WTC11 (cell line): Measurements from ENCODE around the gene LLGL1. TPM values are rescaled to one million over a fixed set of nuclear protein-coding genes. Genes with fewer than 3 reads are reported as not detected.
A peak's percentile ranks its signal among the peaks of the same experiment; 100 is the strongest.

ENCODE experiments used
- ATAC-seq: fragments of 200-7000 bp; cut with Tn5 transposase; 2 replicates; pipeline ENCODE4 v1.10.0; 2021; ENCODE audit warnings: mild to moderate bottlenecking, moderate library complexity
- CTCF ChIA-PET: fragments of 300-600 bp; sonication (Branson Sonifier 250); formaldehyde crosslinking; loops from one replicate; lab custom pipeline; 2021; ENCODE audit warnings: antibody characterized with exemption; lab: Charles Lee
- POLR2A ChIA-PET: fragments of 350-600 bp; sonication (Branson Sonifier 250); formaldehyde crosslinking; loops from one replicate; lab custom pipeline; 2021; ENCODE audit warnings: antibody characterized with exemption; lab: Charles Lee
- DNase-seq: peaks from one replicate; pipeline ENCODE4 v3.0.0; 2021; ENCODE audit warnings: low spot score
- H3K27ac Mint-ChIP-seq: 2 replicates; pipeline ENCODE4 v1.8.0; 2021; ENCODE audit warnings: mixed read lengths
- H3K27me3 Mint-ChIP-seq: 2 replicates; pipeline ENCODE4 v1.8.0; 2021; ENCODE audit warnings: low read depth, mild to moderate bottlenecking, moderate library complexity, mixed read lengths
- H3K36me3 Mint-ChIP-seq: 2 replicates; pipeline ENCODE4 v1.8.0; 2021; ENCODE audit warnings: mixed read lengths
- H3K4me1 Mint-ChIP-seq: 2 replicates; pipeline ENCODE4 v1.8.0; 2022; ENCODE audit warnings: mixed read lengths
- H3K4me3 Mint-ChIP-seq: 2 replicates; pipeline ENCODE4 v1.8.0; 2021; ENCODE audit warnings: mild to moderate bottlenecking, moderate library complexity, mixed read lengths
- H3K9me3 Mint-ChIP-seq: 2 replicates; pipeline ENCODE4 v1.8.0; 2021; ENCODE audit warnings: mixed read lengths
- CREM ChIP-seq: sonication (generic); formaldehyde crosslinking; IDR thresholded peaks from 2 replicates; pipeline ENCODE4 v1.8.1; 2022; ENCODE audit warnings: mild to moderate bottlenecking, missing genetic modification reagents, moderate library complexity
- E2F5 ChIP-seq: sonication (generic); formaldehyde crosslinking; IDR thresholded peaks from 2 replicates; pipeline ENCODE4 v1.8.1; 2022; ENCODE audit warnings: mild to moderate bottlenecking, moderate library complexity, missing genetic modification reagents
- EMX1 ChIP-seq: fragments of 250-450 bp; sonication (Bioruptor Pico); IDR thresholded peaks from 2 replicates; pipeline ENCODE4 v1.8.0; 2021; ENCODE audit warnings: mild to moderate bottlenecking
- JUN ChIP-seq: sonication (generic); formaldehyde crosslinking; IDR thresholded peaks from 2 replicates; pipeline ENCODE4 v1.8.0; 2023; ENCODE audit warnings: mild to moderate bottlenecking, missing genetic modification reagents
- MXD4 ChIP-seq: fragments of 250-450 bp; sonication (Bioruptor Pico); IDR thresholded peaks from 2 replicates; pipeline ENCODE4 v1.8.0; 2021; ENCODE audit warnings: mild to moderate bottlenecking, moderate library complexity, borderline replicate concordance
- NR3C1 ChIP-seq: sonication (generic); formaldehyde crosslinking; conservative IDR thresholded peaks from 2 replicates; pipeline ENCODE4 v1.8.1; 2023; ENCODE audit warnings: low read depth, mild to moderate bottlenecking, missing genetic modification reagents
- PREB ChIP-seq: sonication (generic); formaldehyde crosslinking; IDR thresholded peaks from 2 replicates; pipeline ENCODE4 v1.8.1; 2022; ENCODE audit warnings: mild to moderate bottlenecking, missing genetic modification reagents, moderate library complexity, borderline replicate concordance
- SP1 ChIP-seq: sonication (generic); formaldehyde crosslinking; conservative IDR thresholded peaks from 2 replicates; pipeline ENCODE4 v1.8.1; 2022; ENCODE audit warnings: missing genetic modification reagents
- ZMAT4 ChIP-seq: fragments of 250-450 bp; sonication (Bioruptor Pico); IDR thresholded peaks from 2 replicates; pipeline ENCODE4 v1.9.0; 2021; ENCODE audit warnings: mild to moderate bottlenecking
- ZNF219 ChIP-seq: sonication (generic); formaldehyde crosslinking; IDR thresholded peaks from 2 replicates; pipeline ENCODE4 v1.8.0; 2023; ENCODE audit warnings: missing genetic modification reagents, mild to moderate bottlenecking, borderline replicate concordance
- total RNA-seq: library from RNA; stranded (reverse); gene quantifications from 3 replicates; pipeline ENCODE4 v1.2.3, GENCODE V29; 2021
- TF ChIP-seq, protein P1 (sequence below): sonication (generic); formaldehyde crosslinking; IDR thresholded peaks from 2 replicates; pipeline ENCODE4 v1.8.0; 2022; ENCODE audit warnings: mild to moderate bottlenecking, missing genetic modification reagents
- TF ChIP-seq, protein P2 (sequence below): fragments of 250-450 bp; sonication (Bioruptor Pico); IDR thresholded peaks from 2 replicates; pipeline ENCODE4 v1.9.0; 2021; ENCODE audit warnings: mild to moderate bottlenecking
- TF ChIP-seq, protein P3 (sequence below): sonication (generic); formaldehyde crosslinking; IDR thresholded peaks from 2 replicates; pipeline ENCODE4 v1.8.0; 2023; ENCODE audit warnings: missing genetic modification reagents, mild to moderate bottlenecking, borderline replicate concordance

The LLGL1 gene
- total RNA-seq, 1 experiment from 2014 or later = 87.8 TPM

- Mint-ChIP-seq H3K27me3 (no peaks in the 10 kb centered on the region), H3K36me3 (no peaks in the 10 kb centered on the region), H3K4me3 (no peak overlapping the region), H3K4me1 (peaks cover 7% of the 10 kb centered on the region), H3K9me3 (no peaks in the 10 kb centered on the region), H3K27ac (peak overlapping the region; percentile 24; the same call in 1 of the 2 replicates)
- POLR2A ChIA-PET = no interaction called here
- CTCF ChIA-PET = interaction anchor here (0.6 to 4.5 kb wide), 4 partner anchors 27 to 158 kb away, joined by 3 to 38 read pairs (median 4); partner anchors contain the start of gene EVPLL
- TF ChIP-seq CREM (CRISPR knock-in tag) = no peak
- TF ChIP-seq MXD4 (CRISPR knock-in tag) = no peak
- no peak for TF ChIP-seq SP1 (CRISPR knock-in tag)
- TF ChIP-seq ZMAT4 (CRISPR knock-in tag) = no peak
- ATAC-seq (no peak; the same call in 1 of the 2 replicates), DNase-seq (no peak)
These were observed 6.5 kb upstream of the LLGL1 start for GRCh38 chr17:18218756-18219415.

GRCh38 chr17:18224053-18224386 is 1.4 kb upstream of the LLGL1 start:
- no peak for DNase-seq
- POLR2A ChIA-PET = interaction anchor here (1.0 to 1.9 kb wide), 7 partner anchors 23 to 139 kb away, joined by 3 to 17 read pairs (median 4); partner anchors contain the start of genes ALKBH5, MIEF2 and SHMT1
- CTCF ChIA-PET = interaction anchor here (0.7 to 1.9 kb wide), 9 partner anchors 23 to 84 kb away, joined by 3 to 11 read pairs (median 6); no protein-coding TSS in a partner anchor
- ATAC-seq = no peak
- H3K4me1 Mint-ChIP-seq = peaks cover 26% of the 10 kb centered on the region
- H3K27me3 Mint-ChIP-seq = no peaks in the 10 kb centered on the region
- no peaks in the 10 kb centered on the region for H3K9me3 Mint-ChIP-seq
- H3K4me3 Mint-ChIP-seq = peak overlapping the region; percentile 93
- no peak for TF ChIP-seq NR3C1
- TF ChIP-seq, protein P1, sequence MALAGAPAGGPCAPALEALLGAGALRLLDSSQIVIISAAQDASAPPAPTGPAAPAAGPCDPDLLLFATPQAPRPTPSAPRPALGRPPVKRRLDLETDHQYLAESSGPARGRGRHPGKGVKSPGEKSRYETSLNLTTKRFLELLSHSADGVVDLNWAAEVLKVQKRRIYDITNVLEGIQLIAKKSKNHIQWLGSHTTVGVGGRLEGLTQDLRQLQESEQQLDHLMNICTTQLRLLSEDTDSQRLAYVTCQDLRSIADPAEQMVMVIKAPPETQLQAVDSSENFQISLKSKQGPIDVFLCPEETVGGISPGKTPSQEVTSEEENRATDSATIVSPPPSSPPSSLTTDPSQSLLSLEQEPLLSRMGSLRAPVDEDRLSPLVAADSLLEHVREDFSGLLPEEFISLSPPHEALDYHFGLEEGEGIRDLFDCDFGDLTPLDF (CRISPR knock-in tag) = no peak
- TF ChIP-seq, protein P2, sequence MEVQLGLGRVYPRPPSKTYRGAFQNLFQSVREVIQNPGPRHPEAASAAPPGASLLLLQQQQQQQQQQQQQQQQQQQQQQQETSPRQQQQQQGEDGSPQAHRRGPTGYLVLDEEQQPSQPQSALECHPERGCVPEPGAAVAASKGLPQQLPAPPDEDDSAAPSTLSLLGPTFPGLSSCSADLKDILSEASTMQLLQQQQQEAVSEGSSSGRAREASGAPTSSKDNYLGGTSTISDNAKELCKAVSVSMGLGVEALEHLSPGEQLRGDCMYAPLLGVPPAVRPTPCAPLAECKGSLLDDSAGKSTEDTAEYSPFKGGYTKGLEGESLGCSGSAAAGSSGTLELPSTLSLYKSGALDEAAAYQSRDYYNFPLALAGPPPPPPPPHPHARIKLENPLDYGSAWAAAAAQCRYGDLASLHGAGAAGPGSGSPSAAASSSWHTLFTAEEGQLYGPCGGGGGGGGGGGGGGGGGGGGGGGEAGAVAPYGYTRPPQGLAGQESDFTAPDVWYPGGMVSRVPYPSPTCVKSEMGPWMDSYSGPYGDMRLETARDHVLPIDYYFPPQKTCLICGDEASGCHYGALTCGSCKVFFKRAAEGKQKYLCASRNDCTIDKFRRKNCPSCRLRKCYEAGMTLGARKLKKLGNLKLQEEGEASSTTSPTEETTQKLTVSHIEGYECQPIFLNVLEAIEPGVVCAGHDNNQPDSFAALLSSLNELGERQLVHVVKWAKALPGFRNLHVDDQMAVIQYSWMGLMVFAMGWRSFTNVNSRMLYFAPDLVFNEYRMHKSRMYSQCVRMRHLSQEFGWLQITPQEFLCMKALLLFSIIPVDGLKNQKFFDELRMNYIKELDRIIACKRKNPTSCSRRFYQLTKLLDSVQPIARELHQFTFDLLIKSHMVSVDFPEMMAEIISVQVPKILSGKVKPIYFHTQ (CRISPR knock-in tag) = no peak
- TF ChIP-seq EMX1 (CRISPR knock-in tag) = no peak
- no peak for TF ChIP-seq E2F5 (CRISPR knock-in tag)
- no peak for TF ChIP-seq ZNF219 (CRISPR knock-in tag)
- no peak for TF ChIP-seq PREB
- TF ChIP-seq, protein P3, sequence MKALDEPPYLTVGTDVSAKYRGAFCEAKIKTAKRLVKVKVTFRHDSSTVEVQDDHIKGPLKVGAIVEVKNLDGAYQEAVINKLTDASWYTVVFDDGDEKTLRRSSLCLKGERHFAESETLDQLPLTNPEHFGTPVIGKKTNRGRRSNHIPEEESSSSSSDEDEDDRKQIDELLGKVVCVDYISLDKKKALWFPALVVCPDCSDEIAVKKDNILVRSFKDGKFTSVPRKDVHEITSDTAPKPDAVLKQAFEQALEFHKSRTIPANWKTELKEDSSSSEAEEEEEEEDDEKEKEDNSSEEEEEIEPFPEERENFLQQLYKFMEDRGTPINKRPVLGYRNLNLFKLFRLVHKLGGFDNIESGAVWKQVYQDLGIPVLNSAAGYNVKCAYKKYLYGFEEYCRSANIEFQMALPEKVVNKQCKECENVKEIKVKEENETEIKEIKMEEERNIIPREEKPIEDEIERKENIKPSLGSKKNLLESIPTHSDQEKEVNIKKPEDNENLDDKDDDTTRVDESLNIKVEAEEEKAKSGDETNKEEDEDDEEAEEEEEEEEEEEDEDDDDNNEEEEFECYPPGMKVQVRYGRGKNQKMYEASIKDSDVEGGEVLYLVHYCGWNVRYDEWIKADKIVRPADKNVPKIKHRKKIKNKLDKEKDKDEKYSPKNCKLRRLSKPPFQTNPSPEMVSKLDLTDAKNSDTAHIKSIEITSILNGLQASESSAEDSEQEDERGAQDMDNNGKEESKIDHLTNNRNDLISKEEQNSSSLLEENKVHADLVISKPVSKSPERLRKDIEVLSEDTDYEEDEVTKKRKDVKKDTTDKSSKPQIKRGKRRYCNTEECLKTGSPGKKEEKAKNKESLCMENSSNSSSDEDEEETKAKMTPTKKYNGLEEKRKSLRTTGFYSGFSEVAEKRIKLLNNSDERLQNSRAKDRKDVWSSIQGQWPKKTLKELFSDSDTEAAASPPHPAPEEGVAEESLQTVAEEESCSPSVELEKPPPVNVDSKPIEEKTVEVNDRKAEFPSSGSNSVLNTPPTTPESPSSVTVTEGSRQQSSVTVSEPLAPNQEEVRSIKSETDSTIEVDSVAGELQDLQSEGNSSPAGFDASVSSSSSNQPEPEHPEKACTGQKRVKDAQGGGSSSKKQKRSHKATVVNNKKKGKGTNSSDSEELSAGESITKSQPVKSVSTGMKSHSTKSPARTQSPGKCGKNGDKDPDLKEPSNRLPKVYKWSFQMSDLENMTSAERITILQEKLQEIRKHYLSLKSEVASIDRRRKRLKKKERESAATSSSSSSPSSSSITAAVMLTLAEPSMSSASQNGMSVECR = no peak
- TF ChIP-seq JUN (CRISPR knock-in tag) = no peak
- H3K36me3 Mint-ChIP-seq = no peaks in the 10 kb centered on the region
- peak overlapping the region; percentile 100 for H3K27ac Mint-ChIP-seq
